Liver (tissue), 9 donors: ENCODE results near the gene PLAC8L1. TPM values are rescaled to one million over a fixed set of nuclear protein-coding genes. Genes with fewer than 3 reads are reported as not detected.

Experiments
- DNase-seq: peaks from one replicate; pipeline ENCODE4 v3.0.0-alpha.2; 2017; ENCODE audit warnings: low spot score
- H3K27ac ChIP-seq, 2 donors: one replicate each; pipeline ENCODE4 v1.7.0; 2013; ENCODE audit warnings: inconsistent platforms in 2 of 2, low read length in 2 of 2, control low read depth in 1 of 2, low read depth in 1 of 2, mild to moderate bottlenecking in 1 of 2
- H3K27me3 ChIP-seq, 4 donors: one replicate each; pipeline versions ENCODE4 v1.6.1 to v1.7.0; 2013; ENCODE audit warnings: low read length in 3 of 4, inconsistent platforms in 1 of 4, mild to moderate bottlenecking in 1 of 4, moderate library complexity in 1 of 4; ENCODE audit not compliant: control insufficient read depth in 4 of 4, insufficient read depth in 4 of 4
- H3K36me3 ChIP-seq, 4 donors: one replicate each; pipeline versions ENCODE4 v1.6.1 to v1.7.0; 2013; ENCODE audit warnings: low read length in 3 of 4, mild to moderate bottlenecking in 3 of 4, low read depth in 1 of 4, moderate library complexity in 1 of 4; ENCODE audit not compliant: control insufficient read depth in 4 of 4, insufficient read depth in 3 of 4
- H3K4me1 ChIP-seq, 4 donors: one replicate each; pipeline versions ENCODE4 v1.6.1 to v1.7.0; 2013; ENCODE audit warnings: low read length in 3 of 4, mild to moderate bottlenecking in 3 of 4, moderate library complexity in 1 of 4; ENCODE audit not compliant: control insufficient read depth in 4 of 4, insufficient read depth in 4 of 4
- H3K4me3 ChIP-seq, 3 donors: one replicate each; pipeline versions ENCODE4 v1.6.1 to v1.7.0; 2013; ENCODE audit warnings: low read length in 3 of 3, control low read depth in 1 of 3, low read depth in 1 of 3, mild to moderate bottlenecking in 1 of 3
- H3K9ac ChIP-seq, 2 donors: one replicate each; pipeline ENCODE4 v1.7.0; 2013; ENCODE audit warnings: low read length in 2 of 2, mild to moderate bottlenecking in 2 of 2, moderate library complexity in 2 of 2, control low read depth in 1 of 2, low read depth in 1 of 2
- H3K9me3 ChIP-seq, 4 donors: one replicate each; pipeline versions ENCODE4 v1.6.1 to v1.7.0; 2013; ENCODE audit warnings: low read length in 3 of 4; ENCODE audit not compliant: control insufficient read depth in 4 of 4
- ATF3 ChIP-seq: IDR thresholded peaks from 2 replicates; pipeline ENCODE4 v1.6.1; 2016; ENCODE audit warnings: antibody characterized with exemption
- CTCF ChIP-seq: fragments of 150-350 bp; IDR thresholded peaks from 2 replicates; pipeline ENCODE4 v1.5.1; 2017; ENCODE audit warnings: improper control_type of control experiment, low read depth, low read length; ENCODE audit not compliant: missing input control
- EGR1 ChIP-seq, 2 donors: IDR thresholded peaks; 2 replicates each; pipeline ENCODE4 v1.6.1; 2016 to 2018; ENCODE audit warnings: antibody characterized with exemption in 2 of 2, low read depth in 2 of 2
- FOXA1 ChIP-seq: IDR thresholded peaks from 2 replicates; pipeline ENCODE4 v1.6.1; 2016; ENCODE audit warnings: antibody characterized with exemption
- GABPA ChIP-seq, 2 donors: IDR thresholded peaks in 1 of 2; conservative IDR thresholded peaks in 1 of 2; 2 replicates each; pipeline ENCODE4 v1.6.1; 2016; ENCODE audit warnings: antibody characterized with exemption in 2 of 2, mild to moderate bottlenecking in 1 of 2, moderate library complexity in 1 of 2
- HNF4A ChIP-seq, 2 donors: conservative IDR thresholded peaks; 2 replicates each; pipeline ENCODE4 v1.6.1; 2016; ENCODE audit warnings: antibody characterized with exemption in 2 of 2, mild to moderate bottlenecking in 2 of 2
- HNF4G ChIP-seq: IDR thresholded peaks from 2 replicates; pipeline ENCODE4 v1.6.1; 2016; ENCODE audit warnings: antibody characterized with exemption
- MAX ChIP-seq: IDR thresholded peaks from 2 replicates; pipeline ENCODE4 v1.6.1; 2016; ENCODE audit warnings: antibody characterized with exemption
- NR2F2 ChIP-seq: IDR thresholded peaks from 2 replicates; pipeline ENCODE4 v1.6.1; 2016; ENCODE audit warnings: antibody characterized with exemption
- RAD21 ChIP-seq, 2 donors: IDR thresholded peaks; 2 replicates each; pipeline ENCODE4 v1.6.1; 2016; ENCODE audit warnings: antibody characterized with exemption in 2 of 2, mild to moderate bottlenecking in 2 of 2
- REST ChIP-seq: IDR thresholded peaks from 2 replicates; pipeline ENCODE4 v1.6.1; 2016; ENCODE audit warnings: antibody characterized with exemption, mild to moderate bottlenecking
- RXRA ChIP-seq, 2 donors: IDR thresholded peaks; 2 replicates each; pipeline ENCODE4 v1.6.1; 2017 to 2018; ENCODE audit warnings: antibody characterized with exemption in 2 of 2, mild to moderate bottlenecking in 1 of 2
- SP1 ChIP-seq: IDR thresholded peaks from 2 replicates; pipeline ENCODE4 v1.6.1; 2018; ENCODE audit warnings: antibody characterized with exemption, mild to moderate bottlenecking
- YY1 ChIP-seq: IDR thresholded peaks from 2 replicates; pipeline ENCODE4 v1.6.1; 2016; ENCODE audit warnings: antibody characterized with exemption, mild to moderate bottlenecking
- ZBTB33 ChIP-seq: IDR thresholded peaks from 2 replicates; pipeline ENCODE4 v1.6.1; 2016; ENCODE audit warnings: antibody characterized with exemption
- WGBS: extraction: QIAGEN DNeasy Blood & Tissue Kit; methylation state at CpG from one replicate; pipeline ENCODE4 v1.1.7; 2013; 5-methylcytosine and 5-hydroxymethylcytosine counted together
- polyA plus RNA-seq, 2 donors: library from polyadenylated mRNA; stranded (reverse) in 1 of 2; unstranded in 1 of 2; fragments of 200-250 nt in 1 of 2; fragments of >200 nt in 1 of 2; fragmentation: Nextera tagmentation in 1 of 2; extraction: Ambion mirVana in 1 of 2; gene quantifications; one replicate each; pipeline versions ENCODE4 v1.2.1 to v1.2.3, GENCODE V29; 2013 to 2015
- total RNA-seq, 2 donors: library from RNA; depleted of rRNA; stranded (reverse); fragments of >200 nt; gene quantifications; one replicate each; pipeline ENCODE4 v1.2.3, GENCODE V29; 2014
- donor health status: healthy.
- donor health status: healthy.
- donor health status: healthy.
- donor health status: healthy.
- donor health status: healthy.

The PLAC8L1 gene
- total and polyA plus RNA-seq, 4 donors: 0.28 TPM; not detected in 3

GRCh38 chr5:146043722-146044121 lies 61.7 kb downstream of the PLAC8L1 start:
- no peak for DNase-seq
- no peaks in the 10 kb centered on the region for H3K27me3 ChIP-seq
- H3K4me1 ChIP-seq: peaks cover 0 to 16% (median 6%) of the 10 kb centered on the region in 4 donors
- H3K9ac ChIP-seq: no peak overlapping the region
- no peak overlapping the region for H3K4me3 ChIP-seq
- WGBS: 94% methylated on average over 4 of the region's 4 CpGs
- no peak overlapping the region for H3K27ac ChIP-seq
- no peaks in the 10 kb centered on the region for H3K9me3 ChIP-seq
- TF ChIP-seq EGR1 (IDR thresholded peaks at IDR 0.05; ENCODE audit: low read depth in 2 of 2) (no peak), HNF4A (conservative IDR thresholded peaks at IDR 0.05) (no peak), RXRA (IDR thresholded peaks at IDR 0.05) (no peak), GABPA (IDR thresholded peaks at IDR 0.05 in 1 of 2, conservative IDR thresholded peaks at IDR 0.05 in 1 of 2) (no peak), ZBTB33 (no peak), HNF4G (no peak), RAD21 (IDR thresholded peaks at IDR 0.05) (no peak)
- H3K36me3 ChIP-seq: no peaks in the 10 kb centered on the region

- TF ChIP-seq NR2F2: no peak
- TF ChIP-seq ZBTB33: no peak
- no peak for TF ChIP-seq GABPA (IDR thresholded peaks at IDR 0.05 in 1 of 2, conservative IDR thresholded peaks at IDR 0.05 in 1 of 2)
- no peak for TF ChIP-seq HNF4G
- no peak for TF ChIP-seq YY1
- TF ChIP-seq ATF3: no peak
- no peak for TF ChIP-seq RAD21 (IDR thresholded peaks at IDR 0.05)
- no peak for TF ChIP-seq EGR1 (IDR thresholded peaks at IDR 0.05; ENCODE audit: low read depth in 2 of 2)
- TF ChIP-seq FOXA1: no peak
- TF ChIP-seq RXRA (IDR thresholded peaks at IDR 0.05): no peak
- no peak for TF ChIP-seq SP1
- Histone ChIP-seq H3K4me1 (peaks cover 0 to 14% (median 6%) of the 10 kb centered on the region in 4 donors), H3K36me3 (no peaks in the 10 kb centered on the region), H3K4me3 (no peak overlapping the region), H3K9me3 (no peaks in the 10 kb centered on the region), H3K27ac (no peak overlapping the region), H3K9ac (no peak overlapping the region), H3K27me3 (no peaks in the 10 kb centered on the region)
- no peak for DNase-seq
- WGBS: 86% methylated on average over 5 of the region's 5 CpGs
Measured at GRCh38 chr5:146042628-146043279, 62.6 kb downstream of the PLAC8L1 start.

GRCh38 chr5:146041180-146041789 lies 64.1 kb downstream of the PLAC8L1 start:
- Histone ChIP-seq H3K27me3 (no peaks in the 10 kb centered on the region), H3K9ac (no peak overlapping the region), H3K4me1 (peaks cover 0 to 7% (median 3%) of the 10 kb centered on the region in 4 donors), H3K36me3 (no peaks in the 10 kb centered on the region), H3K27ac (no peak overlapping the region), H3K4me3 (no peak overlapping the region), H3K9me3 (no peaks in the 10 kb centered on the region)
- WGBS: 91% methylated on average over 10 of the region's 10 CpGs
- no peak for DNase-seq
- no peak for TF ChIP-seq EGR1 (IDR thresholded peaks at IDR 0.05; ENCODE audit: low read depth in 2 of 2)
- TF ChIP-seq RXRA (IDR thresholded peaks at IDR 0.05): no peak
- TF ChIP-seq MAX: no peak
- peak; percentile 31 to 61 for TF ChIP-seq RAD21 (IDR thresholded peaks at IDR 0.05)
- no peak for TF ChIP-seq ATF3
- TF ChIP-seq HNF4A (conservative IDR thresholded peaks at IDR 0.05): no peak
- peak; percentile 34 for TF ChIP-seq CTCF
- no peak for TF ChIP-seq REST
